BLaER1 treated with 17β-estradiol and CSF1 and Interleukin-3, amounts not matched to agents 10 nM and 100 nM (cell line): ENCODE measurements around the gene PARP15.

Experiments
- H3K27ac ChIP-seq, 11 experiments: shearing (Covaris generic); formaldehyde crosslinking; 2 replicates each; pipeline ENCODE4 v1.8.1; 2022
- H3K27me3 ChIP-seq, 11 experiments: shearing (Covaris generic); formaldehyde crosslinking; 2 replicates each; pipeline ENCODE4 v1.8.1; 2022
- H3K36me3 ChIP-seq, 11 experiments: shearing (Covaris generic); formaldehyde crosslinking; 2 replicates each; pipeline ENCODE4 v1.8.1; 2022
- H3K4me1 ChIP-seq, 10 experiments: shearing (Covaris generic); formaldehyde crosslinking; 2 replicates each; pipeline ENCODE4 v1.8.1; 2022
- H3K4me2 ChIP-seq, 11 experiments: shearing (Covaris generic); formaldehyde crosslinking; 2 replicates each; pipeline ENCODE4 v1.8.1; 2022
- H3K4me3 ChIP-seq, 10 experiments: shearing (Covaris generic); formaldehyde crosslinking; 2 replicates each; pipeline ENCODE4 v1.8.1; 2022
- H3K9ac ChIP-seq, 11 experiments: shearing (Covaris generic); formaldehyde crosslinking; 2 replicates each; pipeline ENCODE4 v1.8.1; 2022
- H3K9me3 ChIP-seq, 11 experiments: shearing (Covaris generic); formaldehyde crosslinking; replicated peaks in 1 of 11; 2 replicates each; pipeline ENCODE4 v1.8.1; 2022
- H4K20me1 ChIP-seq, 11 experiments: shearing (Covaris generic); formaldehyde crosslinking; 2 replicates each; pipeline ENCODE4 v1.8.1; 2022
- Cebpa-rat ChIP-seq, 11 experiments: shearing (Covaris generic); IDR thresholded peaks; 2 replicates each; pipeline ENCODE4 v1.8.1; 2022

The PARP15 gene

DNA sequence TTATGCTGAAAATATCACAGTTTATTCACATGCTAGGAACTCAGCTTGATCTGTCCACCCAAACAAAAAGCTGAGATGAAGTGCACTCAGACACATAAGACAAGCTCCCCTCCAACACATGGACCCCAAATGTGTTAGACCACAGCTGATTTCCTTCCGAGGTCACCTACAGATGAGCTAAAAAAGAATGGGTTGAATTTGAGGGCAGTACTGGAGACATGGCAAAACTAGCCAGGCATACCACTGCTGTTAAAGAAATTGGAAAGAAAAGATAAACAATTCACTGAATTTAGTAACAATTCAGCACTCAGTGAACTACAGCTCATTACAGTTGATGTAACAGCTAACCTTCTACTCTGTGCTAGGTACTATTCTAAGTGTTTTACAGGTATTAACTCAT, 28.8 kb upstream of the PARP15 start:
- Histone ChIP-seq H3K4me2 (no peak overlapping the region), H3K4me1 (no peaks in the 10 kb centered on the region), H3K9me3 (no peaks in the 10 kb centered on the region), H3K27ac (no peak overlapping the region), H3K27me3 (no peaks in the 10 kb centered on the region), H3K36me3 (peaks cover 32 to 99% (median 71%) of the 10 kb centered on the region in 11 experiments), H3K4me3 (no peak overlapping the region), H3K9ac (no peak overlapping the region), H4K20me1 (peaks cover 0 to 3% (median 0%) of the 10 kb centered on the region in 11 experiments; a peak in 1 of 22 replicates)
- no peak for TF ChIP-seq Cebpa-rat (IDR thresholded peaks at IDR 0.05)

DNA sequence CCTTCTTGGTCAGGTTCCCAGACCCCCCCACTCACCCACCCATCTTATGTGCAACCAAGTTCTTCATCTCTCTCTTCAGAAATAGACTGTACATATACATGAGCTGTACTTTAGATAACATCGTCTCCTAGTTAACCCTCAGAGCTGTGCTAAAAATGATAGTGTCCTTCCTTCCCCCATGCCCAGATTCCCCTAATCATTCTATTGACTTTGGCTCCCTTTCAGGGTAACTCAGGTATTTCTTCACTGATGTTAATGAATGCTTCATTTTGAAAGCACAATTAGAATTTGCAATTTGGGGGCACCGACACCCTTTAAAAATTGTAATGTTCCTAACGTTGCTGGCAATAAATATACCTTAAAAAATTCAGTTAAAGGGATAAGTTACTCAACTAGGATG, 24.3 kb upstream of the PARP15 start:
- H3K27me3 ChIP-seq, result no peaks in the 10 kb centered on the region
- H3K4me1 ChIP-seq, result no peaks in the 10 kb centered on the region
- peaks cover 0 to 20% (median 0%) of the 10 kb centered on the region in 11 experiments; a peak in 1 of 22 replicates for H4K20me1 ChIP-seq
- H3K9ac ChIP-seq, result no peak overlapping the region
- H3K27ac ChIP-seq, result no peak overlapping the region
- no peaks in the 10 kb centered on the region for H3K9me3 ChIP-seq
- no peak for TF ChIP-seq Cebpa-rat (IDR thresholded peaks at IDR 0.05)
- no peak overlapping the region for H3K4me3 ChIP-seq
- H3K4me2 ChIP-seq, result no peak overlapping the region
- peaks cover 47 to 100% (median 76%) of the 10 kb centered on the region in 11 experiments for H3K36me3 ChIP-seq

DNA sequence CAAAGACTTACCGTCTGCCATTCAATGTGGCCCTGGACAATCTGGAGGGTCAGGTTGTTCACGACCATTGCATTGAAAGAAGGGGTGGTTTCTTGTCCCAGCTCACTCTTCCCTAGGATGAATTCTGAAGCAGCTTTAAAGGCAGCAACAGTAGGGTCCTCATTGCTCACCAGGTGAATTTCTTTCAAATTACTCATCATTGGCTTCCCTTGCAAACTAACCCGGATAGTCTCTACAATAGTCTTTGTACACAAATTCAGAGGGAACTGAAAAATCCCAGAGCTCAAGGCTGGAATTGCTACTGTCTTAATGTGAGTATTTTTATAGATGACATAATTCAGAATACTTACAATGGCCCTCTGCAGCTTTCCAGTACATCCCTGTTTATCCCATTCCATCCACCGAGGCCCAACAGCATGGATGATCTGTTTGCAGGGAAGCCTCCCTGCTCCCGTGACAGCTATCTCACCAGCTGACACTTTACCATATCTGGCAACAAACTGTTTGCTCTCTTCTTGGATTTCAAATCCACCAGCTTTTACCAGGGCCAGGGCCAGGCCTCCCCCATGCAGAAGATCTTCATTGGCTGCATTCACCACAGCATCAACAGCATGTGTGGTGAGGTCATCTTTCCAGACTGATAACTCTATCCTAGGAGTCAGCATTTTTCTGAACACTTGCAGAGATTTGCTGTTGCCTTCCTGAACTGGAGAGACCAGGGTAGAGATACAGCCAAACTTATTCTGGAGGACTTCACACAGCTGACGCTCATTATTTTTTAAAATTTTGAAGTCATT, 22.0 kb upstream of the PARP15 start:
- peaks cover 40 to 96% (median 71%) of the 10 kb centered on the region in 11 experiments for H3K36me3 ChIP-seq
- TF ChIP-seq Cebpa-rat (IDR thresholded peaks at IDR 0.05), result no peak

DNA sequence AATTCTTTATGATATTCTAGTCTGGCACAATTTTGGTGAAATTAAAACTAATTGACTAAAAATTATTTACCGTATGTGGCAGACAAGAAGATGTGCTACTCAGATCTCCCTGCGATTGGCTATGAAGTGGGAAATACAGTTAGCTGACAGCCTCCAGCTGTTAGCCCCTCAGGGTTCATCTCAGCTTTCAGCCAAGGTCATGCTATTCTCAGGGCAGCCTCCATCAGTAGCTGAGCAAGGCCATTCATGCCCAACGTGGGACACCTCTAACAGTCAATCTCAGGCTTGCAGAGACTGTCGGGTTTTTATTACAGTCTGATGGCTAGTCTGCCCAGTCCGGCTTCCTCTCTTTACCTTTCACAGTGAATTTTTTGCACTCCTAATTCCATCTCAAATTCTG, 20.1 kb upstream of the PARP15 start:
- H4K20me1 ChIP-seq, result peaks cover 0 to 27% (median 0%) of the 10 kb centered on the region in 11 experiments; a peak in 1 of 22 replicates
- no peak overlapping the region for H3K27ac ChIP-seq
- H3K9ac ChIP-seq, result no peak overlapping the region
- peaks cover 0 to 21% (median 10%) of the 10 kb centered on the region in 10 experiments; a peak in 15 of 20 replicates for H3K4me1 ChIP-seq
- no peak overlapping the region for H3K4me3 ChIP-seq
- H3K9me3 ChIP-seq, result no peaks in the 10 kb centered on the region
- no peak for TF ChIP-seq Cebpa-rat (IDR thresholded peaks at IDR 0.05)
- no peak overlapping the region for H3K4me2 ChIP-seq
- H3K36me3 ChIP-seq, result peaks cover 35 to 77% (median 54%) of the 10 kb centered on the region in 11 experiments
- no peaks in the 10 kb centered on the region for H3K27me3 ChIP-seq

More for the DNA sequence above, 22.0 kb upstream of the PARP15 start:
- H3K4me2 ChIP-seq, result no peak overlapping the region
- no peaks in the 10 kb centered on the region for H3K9me3 ChIP-seq
- no peak overlapping the region for H3K27ac ChIP-seq
- peaks cover 0 to 10% (median 8%) of the 10 kb centered on the region in 10 experiments; a peak in 12 of 20 replicates for H3K4me1 ChIP-seq
- peaks cover 0 to 26% (median 0%) of the 10 kb centered on the region in 11 experiments; a peak in 1 of 22 replicates for H4K20me1 ChIP-seq
- no peak overlapping the region for H3K9ac ChIP-seq
- H3K4me3 ChIP-seq, result no peak overlapping the region
- no peaks in the 10 kb centered on the region for H3K27me3 ChIP-seq

DNA sequence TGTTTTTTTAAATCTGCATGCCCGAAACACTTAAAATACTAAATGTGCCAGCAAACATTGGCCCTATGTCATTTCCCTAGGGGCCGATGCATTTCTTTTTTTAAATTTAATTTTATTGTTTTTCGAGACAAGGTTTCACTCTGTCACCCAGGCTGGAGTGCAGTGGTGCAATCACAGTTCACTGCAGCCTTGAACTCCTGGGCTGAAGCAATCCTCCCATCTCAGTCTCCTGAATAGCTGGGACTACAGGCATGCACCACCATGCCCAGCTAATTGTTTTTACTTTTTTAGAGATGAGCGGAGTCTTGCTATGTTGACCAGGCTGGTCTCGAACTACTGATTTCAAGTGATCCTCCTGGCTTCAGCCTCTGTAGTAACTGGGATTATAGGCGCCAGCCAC, 18.8 kb upstream of the PARP15 start:
- no peaks in the 10 kb centered on the region for H3K9me3 ChIP-seq
- H3K27ac ChIP-seq, result no peak overlapping the region
- peaks cover 8 to 33% (median 22%) of the 10 kb centered on the region in 10 experiments for H3K4me1 ChIP-seq
- peaks cover 0 to 24% (median 0%) of the 10 kb centered on the region in 11 experiments; a peak in 1 of 22 replicates for H4K20me1 ChIP-seq
- H3K4me2 ChIP-seq, result no peak overlapping the region
- H3K4me3 ChIP-seq, result no peak overlapping the region
- H3K9ac ChIP-seq, result no peak overlapping the region
- TF ChIP-seq Cebpa-rat (IDR thresholded peaks at IDR 0.05), result no peak
- peaks cover 31 to 65% (median 50%) of the 10 kb centered on the region in 11 experiments for H3K36me3 ChIP-seq
- no peaks in the 10 kb centered on the region for H3K27me3 ChIP-seq

DNA sequence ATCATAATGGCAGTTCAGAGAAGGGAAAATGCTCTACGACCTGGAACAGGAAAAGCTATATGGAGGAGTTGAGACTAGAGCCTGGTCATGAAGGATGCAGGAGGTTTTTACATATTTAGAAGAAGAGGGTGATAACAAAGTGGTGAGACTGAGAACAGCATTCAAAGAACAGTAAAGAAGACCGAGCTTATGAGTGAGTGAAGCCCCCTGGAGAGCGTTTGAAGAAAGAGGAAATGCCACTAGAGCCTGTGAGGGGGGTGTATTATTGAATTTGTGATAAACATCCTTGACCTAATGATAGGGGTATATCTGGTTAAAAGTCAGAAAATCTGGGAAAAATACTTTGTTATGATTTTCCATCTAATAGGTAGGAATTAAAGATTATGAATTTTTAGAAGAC, 17.5 kb upstream of the PARP15 start:
- H3K9me3 ChIP-seq, result no peaks in the 10 kb centered on the region
- no peak overlapping the region for H3K27ac ChIP-seq
- H4K20me1 ChIP-seq, result peaks cover 0 to 13% (median 0%) of the 10 kb centered on the region in 11 experiments; a peak in 1 of 22 replicates
- peaks cover 22 to 52% (median 41%) of the 10 kb centered on the region in 11 experiments for H3K36me3 ChIP-seq
- no peak overlapping the region for H3K9ac ChIP-seq
- no peaks in the 10 kb centered on the region for H3K27me3 ChIP-seq
- no peak for TF ChIP-seq Cebpa-rat (IDR thresholded peaks at IDR 0.05)
- no peak overlapping the region for H3K4me3 ChIP-seq
- peak overlapping the region in 5 of 11 experiments; percentile 2 to 10 (median 6); a peak in 2 of 22 replicates for H3K4me2 ChIP-seq
- peaks cover 11 to 34% (median 24%) of the 10 kb centered on the region in 10 experiments for H3K4me1 ChIP-seq

DNA sequence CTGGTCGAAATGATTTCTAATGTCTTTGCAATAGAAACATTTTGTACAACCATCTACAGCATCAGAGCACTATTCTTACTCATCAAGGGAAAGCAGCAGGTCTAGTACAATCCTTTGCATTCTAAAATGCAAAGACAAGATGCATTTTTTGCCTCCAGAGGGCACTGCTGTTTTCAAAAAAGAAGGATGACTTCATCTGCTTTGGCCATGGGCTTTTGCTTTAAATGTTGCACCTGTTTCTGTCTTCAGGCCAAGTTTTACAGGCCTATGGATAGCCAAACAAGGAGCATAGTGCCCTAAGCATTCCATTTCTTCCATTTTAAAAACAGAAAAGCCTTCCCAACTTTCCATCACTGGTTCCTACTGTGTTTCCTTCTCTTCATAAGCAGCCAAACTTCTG, 16.8 kb upstream of the PARP15 start:
- Histone ChIP-seq H3K4me1 (peaks cover 18 to 40% (median 30%) of the 10 kb centered on the region in 10 experiments), H3K4me2 (0 out of 22 replicates have a peak overlapping the region, but pooled peaks of 1 of the 11 experiments have one; percentile 4), H4K20me1 (peaks cover 0 to 9% (median 0%) of the 10 kb centered on the region in 11 experiments; a peak in 1 of 22 replicates), H3K27me3 (no peaks in the 10 kb centered on the region), H3K9me3 (no peaks in the 10 kb centered on the region), H3K4me3 (no peak overlapping the region), H3K36me3 (peaks cover 17 to 46% (median 35%) of the 10 kb centered on the region in 11 experiments), H3K9ac (no peak overlapping the region), H3K27ac (no peak overlapping the region)
- TF ChIP-seq Cebpa-rat (IDR thresholded peaks at IDR 0.05), result no peak

DNA sequence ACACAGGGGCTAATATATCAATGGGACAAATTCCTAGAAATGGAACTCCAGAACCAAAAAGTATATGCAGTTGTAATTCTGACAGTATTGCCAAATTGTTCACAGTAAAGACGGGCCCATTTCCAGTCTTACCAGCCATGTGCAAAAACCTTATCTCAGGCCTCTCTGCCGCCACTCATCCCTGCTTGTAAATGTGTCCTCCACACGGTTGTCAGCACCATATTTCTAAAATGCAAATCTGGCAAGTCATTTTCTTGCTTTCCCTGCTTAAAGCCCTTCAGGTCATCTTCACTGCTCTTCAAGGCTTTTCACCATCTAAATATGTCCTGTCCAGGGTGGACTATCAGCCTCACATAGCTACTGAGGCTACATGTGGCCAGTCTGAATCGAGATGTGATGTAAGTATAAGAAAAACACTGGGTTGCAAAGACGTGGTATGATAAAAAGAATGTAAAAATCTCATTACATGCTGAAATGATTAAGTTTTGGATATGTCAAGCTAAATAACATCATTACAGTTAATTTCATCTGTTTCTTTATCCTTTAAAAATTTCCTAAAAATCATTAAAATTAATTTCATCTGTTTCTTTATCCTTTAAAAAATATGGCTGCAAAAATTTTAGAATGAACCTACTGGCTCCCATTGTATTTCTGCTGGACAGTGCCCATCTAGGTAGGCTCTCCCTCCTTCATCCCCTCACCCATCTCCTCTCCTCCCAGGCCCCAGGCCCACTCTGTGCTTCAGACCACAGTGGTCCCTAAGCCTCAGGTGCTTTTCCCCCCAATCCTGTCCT, 14.3 kb upstream of the PARP15 start:
- H3K4me1 ChIP-seq, result peaks cover 41 to 64% (median 53%) of the 10 kb centered on the region in 10 experiments
- peak overlapping the region; percentile 87 to 98 (median 94) for H3K9ac ChIP-seq
- peak overlapping the region; percentile 70 to 94 (median 86) for H3K4me3 ChIP-seq
- TF ChIP-seq Cebpa-rat (IDR thresholded peaks at IDR 0.05), result no peak
- H3K27ac ChIP-seq, result peak overlapping the region; percentile 87 to 99 (median 94); a peak in 21 of 22 replicates
- no peaks in the 10 kb centered on the region for H3K9me3 ChIP-seq
- H3K36me3 ChIP-seq, result peaks cover 25 to 44% (median 37%) of the 10 kb centered on the region in 11 experiments
- peaks cover 0 to 9% (median 0%) of the 10 kb centered on the region in 11 experiments; a peak in 1 of 22 replicates for H4K20me1 ChIP-seq
- H3K4me2 ChIP-seq, result peak overlapping the region; percentile 77 to 97 (median 92)
- H3K27me3 ChIP-seq, result no peaks in the 10 kb centered on the region

DNA sequence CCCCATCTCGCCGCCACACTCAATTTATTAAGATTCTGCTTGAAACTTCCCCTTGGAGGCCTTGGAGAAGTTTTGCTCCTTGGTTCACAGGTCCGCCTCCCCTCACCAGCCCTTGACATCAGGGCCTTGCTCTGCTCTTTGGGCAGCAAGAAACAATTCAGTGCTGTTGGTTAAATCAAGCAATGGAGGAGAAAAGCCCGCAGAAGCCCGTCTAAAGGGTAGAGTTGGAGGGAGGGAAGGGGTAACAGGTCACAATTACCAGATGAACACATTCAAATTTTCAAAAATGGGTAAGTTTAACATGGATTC, 13.8 kb upstream of the PARP15 start:
- peaks cover 0 to 9% (median 0%) of the 10 kb centered on the region in 11 experiments; a peak in 1 of 22 replicates for H4K20me1 ChIP-seq
- peaks cover 46 to 70% (median 58%) of the 10 kb centered on the region in 10 experiments for H3K4me1 ChIP-seq
- no peak for TF ChIP-seq Cebpa-rat (IDR thresholded peaks at IDR 0.05)
- H3K9ac ChIP-seq, result peak overlapping the region; percentile 87 to 98 (median 94)
- H3K9me3 ChIP-seq, result no peaks in the 10 kb centered on the region
- H3K27ac ChIP-seq, result peak overlapping the region; percentile 87 to 99 (median 94)
- H3K36me3 ChIP-seq, result peaks cover 23 to 43% (median 36%) of the 10 kb centered on the region in 11 experiments
- peak overlapping the region; percentile 70 to 94 (median 86) for H3K4me3 ChIP-seq
- H3K4me2 ChIP-seq, result peak overlapping the region; percentile 77 to 97 (median 92)
- no peaks in the 10 kb centered on the region for H3K27me3 ChIP-seq
